ENCODE data around the gene METTL21C.

The METTL21C gene

GRCh38 chr13:102658660-102659059 is 36.2 kb downstream of the METTL21C start:
- no peaks in the 10 kb centered on the region for H3K27me3 ChIP-seq (ENCODE audit: insufficient read depth, low read depth, severe bottlenecking)
- H3K36me3 ChIP-seq = peaks cover 87% of the 10 kb centered on the region

GRCh38 chr13:102657630-102658029 is 37.2 kb downstream of the METTL21C start:
- H3K27me3 ChIP-seq (ENCODE audit: insufficient read depth, low read depth, severe bottlenecking) = no peaks in the 10 kb centered on the region
- H3K27ac ChIP-seq = peak overlapping the region; percentile 47
- TF ChIP-seq CTCF (IDR thresholded peaks at IDR 0.05; ENCODE audit: low read depth, low read length) = peak; percentile 40; the same call in 1 of the 2 replicates
- DNase-seq = no peak
- no peak overlapping the region for H3K4me3 ChIP-seq (ENCODE audit: low read depth, low read length)
- H3K9me3 ChIP-seq (ENCODE audit: severe bottlenecking) = peaks cover 6% of the 10 kb centered on the region
- peaks cover 91% of the 10 kb centered on the region for H3K36me3 ChIP-seq

More at GRCh38 chr13:102658660-102659059, 36.2 kb downstream of the METTL21C start:
- peaks cover 6% of the 10 kb centered on the region for H3K9me3 ChIP-seq (ENCODE audit: severe bottlenecking)
- no peak for TF ChIP-seq CTCF (IDR thresholded peaks at IDR 0.05; ENCODE audit: low read depth, low read length)
- DNase-seq = peak; percentile 96
- no peak overlapping the region for H3K4me3 ChIP-seq (ENCODE audit: low read depth, low read length)
- H3K27ac ChIP-seq = peak overlapping the region; percentile 47

GRCh38 chr13:102654756-102655155 is 40.1 kb downstream of the METTL21C start:
- Histone ChIP-seq H3K27ac (no peak overlapping the region; the same call in 1 of the 2 replicates), H3K27me3 (ENCODE audit: insufficient read depth, low read depth, severe bottlenecking) (no peaks in the 10 kb centered on the region), H3K36me3 (peaks cover 85% of the 10 kb centered on the region), H3K9me3 (ENCODE audit: severe bottlenecking) (peaks cover 6% of the 10 kb centered on the region), H3K4me3 (ENCODE audit: low read depth, low read length) (no peak overlapping the region)
- TF ChIP-seq CTCF (IDR thresholded peaks at IDR 0.05; ENCODE audit: low read depth, low read length) = no peak
- no peak for DNase-seq

GRCh38 chr13:102651892-102652291 is 43.0 kb downstream of the METTL21C start:
- H3K27ac ChIP-seq = peak overlapping the region; percentile 72
- H3K27me3 ChIP-seq (ENCODE audit: insufficient read depth, low read depth, severe bottlenecking) = no peaks in the 10 kb centered on the region
- no peak for TF ChIP-seq CTCF (IDR thresholded peaks at IDR 0.05; ENCODE audit: low read depth, low read length)
- no peaks in the 10 kb centered on the region for H3K9me3 ChIP-seq (ENCODE audit: severe bottlenecking)
- H3K36me3 ChIP-seq = peaks cover 88% of the 10 kb centered on the region
- peak; percentile 77 for DNase-seq
- no peak overlapping the region for H3K4me3 ChIP-seq (ENCODE audit: low read depth, low read length)

GRCh38 chr13:102651392-102651791 is 43.5 kb downstream of the METTL21C start:
- H3K9me3 ChIP-seq (ENCODE audit: severe bottlenecking) = no peaks in the 10 kb centered on the region
- H3K36me3 ChIP-seq = peaks cover 88% of the 10 kb centered on the region
- H3K4me3 ChIP-seq (ENCODE audit: low read depth, low read length) = no peak overlapping the region
- peak overlapping the region; percentile 72 for H3K27ac ChIP-seq
- no peaks in the 10 kb centered on the region for H3K27me3 ChIP-seq (ENCODE audit: insufficient read depth, low read depth, severe bottlenecking)
- TF ChIP-seq CTCF (IDR thresholded peaks at IDR 0.05; ENCODE audit: low read depth, low read length) = no peak
- no peak for DNase-seq

GRCh38 chr13:102650444-102650843 is 44.4 kb downstream of the METTL21C start:
- TF ChIP-seq CTCF (IDR thresholded peaks at IDR 0.05; ENCODE audit: low read depth, low read length) = no peak
- Histone ChIP-seq H3K27me3 (ENCODE audit: insufficient read depth, low read depth, severe bottlenecking) (no peaks in the 10 kb centered on the region), H3K27ac (no peak overlapping the region), H3K36me3 (peaks cover 88% of the 10 kb centered on the region), H3K4me3 (ENCODE audit: low read depth, low read length) (no peak overlapping the region), H3K9me3 (ENCODE audit: severe bottlenecking) (no peaks in the 10 kb centered on the region)
- DNase-seq = no peak
